22Rv1 (cell line): ENCODE results near the gene RPL7L1.

Experiments
- CTCF ChIP-seq: fragments of 450-650 bp; IDR thresholded peaks from 2 replicates; pipeline ENCODE4 v1.5.1; 2017; ENCODE audit warnings: mild to moderate bottlenecking
- ZFX ChIP-seq: fragments of 450-650 bp; IDR thresholded peaks from 2 replicates; pipeline ENCODE4 v1.6.1; 2017; ENCODE audit warnings: antibody characterized with exemption, borderline replicate concordance

GRCh38 chr6:42904467-42904866 is 25.1 kb downstream of the RPL7L1 start:
- TF ChIP-seq CTCF (no peak), ZFX (no peak)
